NCI-H187 (cell line): Measurements from ENCODE around the gene GPA33.

Experiments used
- DNase-seq, 2 experiments: peaks; one replicate each; lab custom pipeline; 2025; lab: John Stamatoyannopoulos, UW

The GPA33 gene

GRCh38 chr1:167086033-167086432 is 4.1 kb downstream of the GPA33 start:
- DNase-seq, result no peak

- DNase-seq, result no peak
These were observed 5.4 kb downstream of the GPA33 start for GRCh38 chr1:167084757-167085156.

GRCh38 chr1:167083871-167084270 is 6.3 kb downstream of the GPA33 start:
- no peak for DNase-seq

- DNase-seq, result no peak
These were observed 7.0 kb downstream of the GPA33 start for GRCh38 chr1:167083066-167083665.

GRCh38 chr1:167082511-167083027 is 7.6 kb downstream of the GPA33 start:
- no peak for DNase-seq

- no peak for DNase-seq
These were observed 8.5 kb downstream of the GPA33 start for GRCh38 chr1:167081594-167082156.

GRCh38 chr1:167077868-167078210 is 12.3 kb downstream of the GPA33 start:
- DNase-seq, result no peak

GRCh38 chr1:167077128-167077867 is 12.9 kb downstream of the GPA33 start:
- no peak for DNase-seq

GRCh38 chr1:167076136-167076710 is 14.0 kb downstream of the GPA33 start:
- DNase-seq, result no peak

GRCh38 chr1:167071286-167071685 is 18.9 kb downstream of the GPA33 start:
- DNase-seq, result no peak

- DNase-seq, result no peak
These were observed 21.4 kb downstream of the GPA33 start for GRCh38 chr1:167068761-167069160.

GRCh38 chr1:167067904-167068303 is 22.3 kb downstream of the GPA33 start:
- DNase-seq, result no peak

- DNase-seq, result peak; percentile 80 to 86
These were observed 23.6 kb downstream of the GPA33 start for GRCh38 chr1:167066333-167067122.

- DNase-seq, result peak; percentile 40 to 44
These were observed 24.7 kb downstream of the GPA33 start for GRCh38 chr1:167065471-167065870.

- no peak for DNase-seq
These were observed 25.6 kb downstream of the GPA33 start for GRCh38 chr1:167064621-167065020.

- DNase-seq, result no peak
These were observed 29.1 kb downstream of the GPA33 start for GRCh38 chr1:167061073-167061464.

- DNase-seq, result no peak
These were observed 29.8 kb downstream of the GPA33 start for GRCh38 chr1:167060141-167061072.

- no peak for DNase-seq
These were observed 30.4 kb downstream of the GPA33 start for GRCh38 chr1:167059809-167060107.

GRCh38 chr1:167059045-167059808 is 30.9 kb downstream of the GPA33 start:
- peak; percentile 77 to 83 for DNase-seq

GRCh38 chr1:167057241-167057688 is 32.9 kb downstream of the GPA33 start:
- DNase-seq, result peak; percentile 80 to 95
